Breast epithelium (tissue), 3 donors: ENCODE results near the gene LEMD1.

Experiments
- CTCF ChIP-seq, 3 donors: fragments of 450-650 bp; IDR thresholded peaks; one replicate each; pipeline ENCODE4 v1.5.1; 2016 to 2017; ENCODE audit warnings: antibody characterized with exemption in 3 of 3, mild to moderate bottlenecking in 3 of 3, moderate library complexity in 3 of 3
- POLR2A ChIP-seq: fragments of 450-650 bp; IDR thresholded peaks from one replicate; pipeline ENCODE4 v1.6.1; 2016; ENCODE audit warnings: antibody characterized with exemption, mild to moderate bottlenecking, moderate library complexity

DNA sequence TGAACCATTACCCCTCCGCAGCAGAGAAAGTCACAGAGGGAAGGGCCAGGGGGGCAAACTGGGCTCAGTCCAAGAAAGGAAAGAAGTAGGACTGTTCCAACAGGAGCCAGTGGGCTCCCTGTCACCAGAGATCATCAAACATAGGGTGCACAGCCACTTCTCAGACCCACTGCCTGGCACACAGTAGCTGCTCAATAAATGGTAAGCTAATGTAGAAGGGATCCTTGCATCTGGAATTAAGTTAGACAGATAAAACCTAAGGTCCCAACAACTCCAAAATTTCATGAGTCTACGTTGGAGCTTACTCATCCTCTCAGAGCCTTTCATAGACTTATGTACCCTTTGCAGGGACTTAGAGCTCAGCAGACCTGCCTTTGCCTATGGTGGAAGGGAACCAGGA, 30.5 kb upstream of the LEMD1 start:
- TF ChIP-seq CTCF (IDR thresholded peaks at IDR 0.05) (no peak), POLR2A (no peak)
